Spleen (tissue), 11 donors: ENCODE results near the gene ZDHHC1. TPM values are rescaled to one million over a fixed set of nuclear protein-coding genes. Genes with fewer than 3 reads are reported as not detected.

Experiments used
- DNase-seq: peaks from one replicate; pipeline ENCODE4 v3.0.0-alpha.2; 2020
- H3K27ac ChIP-seq, 8 donors: fragments of 200-600 bp; sonication (generic) in 7 of 8; 1 replicate in 4 of 8; 2 replicates in 4 of 8; pipeline versions ENCODE4 v1.5.0 to v1.8.0; 2016 to 2021; ENCODE audit warnings: inconsistent platforms in 4 of 8, mild to moderate bottlenecking in 4 of 8, moderate library complexity in 1 of 8
- H3K27me3 ChIP-seq, 7 donors: fragments of 200-600 bp; sonication (generic) in 6 of 7; replicated peaks in 1 of 7; 1 replicate in 4 of 7; 2 replicates in 3 of 7; pipeline versions ENCODE4 v1.5.0 to v1.8.0; 2016 to 2021; ENCODE audit warnings: inconsistent platforms in 3 of 7, mild to moderate bottlenecking in 1 of 7
- H3K36me3 ChIP-seq, 6 donors: fragments of 200-600 bp; sonication (generic) in 5 of 6; 1 replicate in 4 of 6; 2 replicates in 2 of 6; pipeline versions ENCODE4 v1.5.0 to v1.8.0; 2016 to 2021; ENCODE audit warnings: inconsistent platforms in 2 of 6
- H3K4me1 ChIP-seq, 6 donors: fragments of 200-600 bp; sonication (generic) in 5 of 6; 1 replicate in 3 of 6; 2 replicates in 3 of 6; pipeline versions ENCODE4 v1.5.0 to v1.8.0; 2016 to 2021; ENCODE audit warnings: inconsistent platforms in 3 of 6
- H3K4me3 ChIP-seq, 8 donors: fragments of 200-600 bp; sonication (generic) in 7 of 8; 1 replicate in 4 of 8; 2 replicates in 4 of 8; pipeline versions ENCODE4 v1.5.0 to v1.8.0; 2016 to 2021; ENCODE audit warnings: inconsistent platforms in 4 of 8, mild to moderate bottlenecking in 4 of 8, moderate library complexity in 2 of 8
- H3K9me3 ChIP-seq, 8 donors: fragments of 200-600 bp; sonication (generic) in 7 of 8; 1 replicate in 4 of 8; 2 replicates in 4 of 8; pipeline versions ENCODE4 v1.5.0 to v1.8.0; 2016 to 2021; ENCODE audit warnings: inconsistent platforms in 4 of 8
- CTCF ChIP-seq, 11 experiments: fragments of 200-600 bp in 7 of 11; fragments of 450-650 bp in 4 of 11; sonication (generic) in 4 of 11; IDR thresholded peaks in 8 of 11; conservative IDR thresholded peaks in 3 of 11; 1 replicate in 7 of 11; 2 replicates in 4 of 11; pipeline versions ENCODE4 v1.4.0 to v1.8.0; 2016 to 2021; ENCODE audit warnings: antibody characterized with exemption in 11 of 11, inconsistent platforms in 4 of 11, mild to moderate bottlenecking in 1 of 11
- POLR2A ChIP-seq, 3 donors: fragments of 450-650 bp; IDR thresholded peaks; one replicate each; pipeline ENCODE4 v1.5.1; 2017; ENCODE audit warnings: antibody characterized with exemption in 3 of 3, mild to moderate bottlenecking in 1 of 3
- POLR2AphosphoS5 ChIP-seq, 3 donors: sonication (generic); formaldehyde crosslinking; IDR thresholded peaks; one replicate each; pipeline ENCODE4 v1.5.1; 2017; ENCODE audit warnings: antibody characterized with exemption in 3 of 3
- WGBS, 5 donors: extraction: QIAGEN DNeasy Blood & Tissue Kit in 3 of 5; methylation state at CpG; one replicate each; pipeline versions ENCODE4 v1.1.5 to v1.1.7; 2013 to 2018; 5-methylcytosine and 5-hydroxymethylcytosine counted together
- intact Hi-C: fragments of 100-400 bp; cut with DNase I; formaldehyde crosslinking; loops from one replicate; pipeline ENCODE4 v1.15.0; 2023; ENCODE audit warnings: low total_unique reads
- polyA plus RNA-seq, 3 donors: library from polyadenylated mRNA; stranded (reverse); fragments of 200-250 nt; gene quantifications; one replicate each; pipeline ENCODE4 v1.2.1, GENCODE V29; 2013
- total RNA-seq, 7 donors: library from RNA; depleted of rRNA in 3 of 7; stranded (reverse); fragments of >200 nt in 3 of 7; fragmentation: NEBNext Ultra II Directional in 4 of 7; extraction: Animal tissue kit (Norgen Biotek cat#: 25700) in 4 of 7; gene quantifications; one replicate each; pipeline versions ENCODE4 v1.1.0 to v1.2.1, GENCODE V29; 2016 to 2021
- donor health status: healthy with polysubstance abuse.
- donor health status: DM: no; HTN: no; CAD: no; lungs with moderate emphysema.
- donor health status: DM: no; HTN: no; CAD: no.
- donor health status: Bipolar disorder and iron deficiency.
- donor health status: healthy.
- donor health status: DM: no; HTN: no; CAD: no.
- donor health status: DM: yes; HTN: yes; CAD: no.

Gene ZDHHC1
- total and polyA plus RNA-seq, 10 donors: 2.1 to 31.2 (median 15.3) TPM

GRCh38 chr16:67399218-67399733 is 17.0 kb downstream of the ZDHHC1 start:
- H3K27me3 ChIP-seq: peaks cover 0 to 38% (median 9%) of the 10 kb centered on the region in 7 donors
- peaks cover 16 to 62% (median 42%) of the 10 kb centered on the region in 6 donors for H3K4me1 ChIP-seq
- H3K9me3 ChIP-seq: no peaks in the 10 kb centered on the region
- H3K36me3 ChIP-seq: no peaks in the 10 kb centered on the region
- H3K4me3 ChIP-seq: peak overlapping the region in 2 of 8 donors; percentile 7 to 40
- DNase-seq: peak; percentile 86
- whole genome bisulfite sequencing, 5 donors: 21 to 40% (median 31%) methylated on average over 14 to 42 of the region's 42 CpGs
- intact Hi-C loops: no loop called here
- no peak overlapping the region for H3K27ac ChIP-seq
- TF ChIP-seq POLR2A (IDR thresholded peaks at IDR 0.05): no peak
- peak; percentile 18 to 68 (median 59) for TF ChIP-seq POLR2AphosphoS5 (IDR thresholded peaks at IDR 0.05)
- peak; percentile 45 to 90 (median 79) for TF ChIP-seq CTCF (IDR thresholded peaks at IDR 0.05 in 8 of 11, conservative IDR thresholded peaks at IDR 0.05 in 3 of 11)

GRCh38 chr16:67398546-67399217 is 17.6 kb downstream of the ZDHHC1 start:
- Histone ChIP-seq H3K4me3 (peak overlapping the region in 1 of 8 donors; percentile 40), H3K36me3 (no peaks in the 10 kb centered on the region), H3K4me1 (peaks cover 22 to 62% (median 45%) of the 10 kb centered on the region in 6 donors), H3K27me3 (peaks cover 0 to 44% (median 15%) of the 10 kb centered on the region in 7 donors), H3K27ac (no peak overlapping the region), H3K9me3 (no peaks in the 10 kb centered on the region)
- intact Hi-C loops: no loop called here
- 86 to 95% (median 89%) methylated on average over 17 to 19 of the region's 19 CpGs for WGBS, 5 donors
- DNase-seq: peak; percentile 48
- TF ChIP-seq CTCF (IDR thresholded peaks at IDR 0.05 in 8 of 11, conservative IDR thresholded peaks at IDR 0.05 in 3 of 11) (no peak), POLR2AphosphoS5 (IDR thresholded peaks at IDR 0.05) (no peak), POLR2A (IDR thresholded peaks at IDR 0.05) (no peak)

DNA sequence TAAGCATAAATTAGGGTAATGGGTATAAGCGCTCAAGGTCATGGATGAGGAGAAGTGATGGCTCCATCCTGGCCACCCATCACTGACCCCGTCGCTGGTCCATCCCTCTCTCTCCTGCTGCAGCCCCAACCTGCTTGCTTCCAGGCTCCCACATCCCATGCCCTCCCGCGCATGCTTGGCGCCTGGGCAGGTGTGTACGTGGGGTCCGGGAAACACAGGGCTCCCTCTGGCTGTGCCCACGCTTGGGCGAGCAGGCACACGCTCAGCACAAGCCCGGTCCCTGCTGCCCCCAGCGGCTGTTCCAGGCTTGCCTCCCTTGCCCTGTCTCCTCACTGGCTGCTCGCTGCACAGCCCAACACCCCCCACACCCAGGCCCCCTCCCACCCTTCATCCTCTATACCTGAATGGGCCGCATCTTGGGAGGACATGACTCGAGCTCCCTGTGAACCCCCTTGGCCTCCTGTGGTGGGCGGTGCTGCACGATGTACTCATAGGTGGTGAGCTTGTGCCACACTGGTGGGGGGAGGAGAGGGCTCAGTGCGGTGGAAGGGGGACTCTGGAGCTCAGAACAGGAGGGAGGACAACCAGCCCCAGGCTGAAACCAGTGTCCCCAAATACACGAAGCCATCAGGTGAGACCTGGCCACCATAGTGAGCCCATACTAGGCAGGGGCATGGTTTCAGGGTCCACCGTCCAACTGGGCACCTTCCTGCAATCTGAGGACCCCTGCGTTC is 18.3 kb downstream of the ZDHHC1 start:
- Histone ChIP-seq H3K27me3 (peaks cover 0 to 51% (median 18%) of the 10 kb centered on the region in 7 donors), H3K9me3 (no peaks in the 10 kb centered on the region), H3K4me3 (no peak overlapping the region), H3K27ac (no peak overlapping the region), H3K36me3 (no peaks in the 10 kb centered on the region), H3K4me1 (peaks cover 29 to 66% (median 49%) of the 10 kb centered on the region in 6 donors)
- TF ChIP-seq POLR2AphosphoS5 (IDR thresholded peaks at IDR 0.05): peak in 1 of 3 donors; percentile 17
- no peak for TF ChIP-seq POLR2A (IDR thresholded peaks at IDR 0.05)
- WGBS, 5 donors: 85 to 92% (median 89%) methylated on average over 19 to 22 of the region's 22 CpGs
- intact Hi-C loops: no loop called here
- DNase-seq: peak; percentile 72

DNA sequence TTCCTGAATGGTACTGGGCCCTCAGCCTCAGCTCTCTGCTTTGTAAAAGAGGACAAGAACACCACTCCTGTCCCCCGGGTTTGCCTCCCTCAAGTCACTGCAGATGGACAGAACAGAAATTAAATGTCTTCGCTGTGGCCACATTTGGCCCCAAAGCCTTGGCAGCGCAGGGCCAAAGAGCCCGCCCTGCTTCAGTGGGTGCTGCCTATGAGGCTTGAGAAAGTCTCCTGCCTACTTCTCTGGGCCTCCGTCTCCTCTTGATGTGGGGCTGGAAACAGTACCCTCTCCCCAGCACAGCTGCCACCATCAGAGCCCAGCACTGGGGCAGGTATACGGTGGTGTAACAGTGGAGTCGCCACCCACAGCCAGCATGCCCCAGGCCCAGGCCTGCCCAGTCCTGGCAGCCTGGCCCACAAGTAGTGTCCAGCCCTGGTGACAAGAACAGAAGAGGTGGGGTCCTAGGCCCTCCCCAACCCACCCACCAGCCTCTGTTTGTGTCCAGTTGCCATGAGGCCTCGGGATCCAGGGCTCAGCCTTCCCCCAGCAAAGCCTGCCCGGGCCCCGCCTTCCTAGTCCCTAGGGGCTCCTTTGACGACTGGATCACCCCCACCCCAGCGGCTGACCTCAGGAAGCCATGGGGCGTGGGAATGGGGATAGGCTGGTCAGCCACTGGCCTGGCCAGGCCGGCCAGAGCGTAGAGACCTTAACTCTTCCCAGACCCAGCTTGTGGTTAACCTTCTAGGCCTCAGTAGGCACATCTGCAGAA is 19.1 kb downstream of the ZDHHC1 start:
- 76 to 82% (median 79%) methylated on average over 10 to 15 of the region's 15 CpGs for WGBS, 5 donors
- no peak for TF ChIP-seq CTCF (IDR thresholded peaks at IDR 0.05 in 8 of 11, conservative IDR thresholded peaks at IDR 0.05 in 3 of 11)
- TF ChIP-seq POLR2AphosphoS5 (IDR thresholded peaks at IDR 0.05): no peak
- TF ChIP-seq POLR2A (IDR thresholded peaks at IDR 0.05): no peak
- Histone ChIP-seq H3K27me3 (peaks cover 0 to 58% (median 19%) of the 10 kb centered on the region in 7 donors), H3K4me3 (no peak overlapping the region), H3K36me3 (no peaks in the 10 kb centered on the region), H3K27ac (peak overlapping the region in 3 of 8 donors; percentile 6 to 56 (median 40)), H3K4me1 (peaks cover 31 to 73% (median 54%) of the 10 kb centered on the region in 6 donors), H3K9me3 (no peaks in the 10 kb centered on the region)
- DNase-seq: peak; percentile 47
- intact Hi-C loops: no loop called here
